GM19463 (cell line): ENCODE data around the gene PRICKLE3.
A peak's percentile ranks its signal among the peaks of the same experiment; 100 is the strongest.
"Not testable (repeated sequence)": the region's sequence is repeated elsewhere in the genome, so short reads cannot be mapped to it uniquely, and the experiment has no call there.

ENCODE experiments used
- ATAC-seq: cut with Tn5 transposase; IDR thresholded peaks from one replicate; pipeline ENCODE4 v1.9.1; 2021; ENCODE audit warnings: mild to moderate bottlenecking, moderate library complexity; ENCODE audit not compliant: unreplicated experiment

The PRICKLE3 gene

DNA sequence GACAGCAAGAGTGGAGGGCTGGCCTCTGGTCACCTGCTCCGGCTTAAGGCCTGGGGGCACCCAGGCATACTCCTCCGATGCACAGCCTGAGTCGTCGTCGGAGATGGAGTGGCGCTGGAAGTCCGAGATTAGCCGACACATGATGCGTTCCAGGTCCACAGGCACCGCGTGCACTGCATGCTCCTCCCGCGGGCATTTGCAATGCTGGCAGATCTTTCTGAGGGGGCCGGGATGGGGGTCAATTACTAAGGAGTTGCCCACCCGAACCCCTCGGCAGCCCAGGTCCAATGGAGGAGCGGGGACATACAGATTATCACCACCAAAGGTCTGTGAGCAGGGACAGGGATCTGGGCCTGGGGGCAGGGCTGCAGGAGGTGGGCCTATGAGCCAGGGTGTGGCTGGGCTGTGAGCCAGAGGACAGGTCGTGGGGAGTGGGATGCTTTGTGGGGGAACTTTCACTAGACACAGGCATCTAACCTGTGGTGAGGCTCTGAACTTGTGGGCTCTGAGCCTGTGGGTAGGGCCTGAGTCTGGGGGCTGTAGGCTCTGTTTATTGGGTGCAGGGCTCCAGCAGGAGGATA, 2.4 kb downstream of the PRICKLE3 start:
- no peak for ATAC-seq

GRCh38 chrX:49179358-49179757, 6.8 kb downstream of the PRICKLE3 start:
- ATAC-seq, result no peak

DNA sequence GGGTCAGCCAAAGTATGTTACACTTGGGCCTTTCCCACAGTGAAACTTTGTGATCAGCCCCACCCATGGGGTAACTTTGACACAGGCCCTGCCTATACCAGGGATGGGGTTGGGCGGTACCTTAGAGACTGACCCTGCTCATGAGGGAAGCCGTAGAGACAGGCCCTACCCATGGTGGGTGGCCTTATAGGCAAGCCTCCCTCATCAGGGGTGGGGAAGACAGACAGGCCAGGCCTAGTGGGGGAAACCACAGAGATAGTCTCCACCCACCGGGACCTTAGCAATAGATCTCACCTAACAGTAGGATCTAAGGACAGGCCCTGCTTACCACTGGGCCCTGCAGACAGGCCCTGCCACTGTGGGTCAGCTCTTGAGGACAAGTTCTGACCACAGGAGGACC, 7.6 kb downstream of the PRICKLE3 start:
- no peak for ATAC-seq

GRCh38 chrX:49177873-49178480, 8.2 kb downstream of the PRICKLE3 start:
- no peak for ATAC-seq

- ATAC-seq, result no peak
Observed at GRCh38 chrX:49177338-49177833, 8.8 kb downstream of the PRICKLE3 start.

- ATAC-seq, result no peak
Observed at GRCh38 chrX:49176421-49177326, 9.5 kb downstream of the PRICKLE3 start.

DNA sequence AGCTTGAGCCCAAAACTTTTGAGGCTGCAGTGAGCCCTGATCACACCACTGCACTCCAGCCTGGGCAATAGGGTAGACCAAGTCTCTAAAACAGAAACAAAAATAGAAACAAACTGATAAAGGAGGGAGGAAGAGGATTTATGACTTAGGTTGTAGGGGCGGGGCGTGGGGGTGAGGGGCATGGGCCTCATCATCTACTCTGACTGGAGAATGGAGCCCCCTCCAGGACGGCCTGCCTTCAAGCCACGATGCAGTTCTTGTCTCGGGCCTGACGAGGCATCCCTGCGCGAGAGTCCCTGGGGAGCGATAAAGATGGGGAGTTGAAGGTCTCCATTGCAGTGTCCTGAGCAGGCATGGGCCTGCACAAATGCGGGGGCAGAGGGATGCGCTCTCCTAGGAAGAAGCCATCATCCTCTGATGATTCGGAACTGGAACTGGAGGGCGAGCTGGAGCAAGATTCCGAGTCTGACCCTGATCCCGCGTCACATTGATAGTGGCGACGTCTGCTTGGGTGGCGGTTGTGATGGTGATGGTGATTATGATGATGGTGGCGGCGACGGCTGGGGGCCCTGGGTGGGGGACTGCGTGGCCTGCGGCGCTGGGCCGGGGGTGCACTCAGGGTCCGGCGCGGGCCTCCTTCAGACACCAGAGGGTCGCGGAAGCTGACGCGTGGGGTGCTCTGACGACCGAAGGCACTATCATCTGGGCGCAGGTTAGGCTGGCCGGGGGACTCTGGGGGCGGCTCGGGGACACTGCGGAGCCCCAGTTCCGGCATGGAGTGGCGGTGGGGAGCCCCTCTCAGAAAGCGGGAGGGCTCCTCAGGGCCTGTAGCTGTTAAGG, 10.5 kb downstream of the PRICKLE3 start:
- no peak for ATAC-seq

DNA sequence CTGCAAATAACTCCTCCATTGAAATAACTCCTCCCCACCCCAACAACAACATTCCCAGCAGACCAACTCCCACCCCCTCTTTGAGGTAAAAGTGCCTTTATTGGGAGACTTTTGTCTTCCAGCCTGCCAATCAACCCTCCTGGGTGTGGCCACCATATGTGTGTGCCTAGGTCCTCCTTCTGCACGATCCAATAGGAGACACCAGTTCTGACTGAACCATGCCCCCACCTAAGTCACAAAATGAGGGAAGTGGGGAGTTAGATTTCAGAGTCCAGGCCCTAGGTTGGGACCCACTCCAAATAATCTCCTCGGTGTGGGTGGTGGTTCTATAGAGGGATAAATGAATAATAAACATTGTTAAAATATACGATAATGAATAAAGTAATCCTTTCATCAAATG, 11.4 kb downstream of the PRICKLE3 start:
- ATAC-seq, result no peak

DNA sequence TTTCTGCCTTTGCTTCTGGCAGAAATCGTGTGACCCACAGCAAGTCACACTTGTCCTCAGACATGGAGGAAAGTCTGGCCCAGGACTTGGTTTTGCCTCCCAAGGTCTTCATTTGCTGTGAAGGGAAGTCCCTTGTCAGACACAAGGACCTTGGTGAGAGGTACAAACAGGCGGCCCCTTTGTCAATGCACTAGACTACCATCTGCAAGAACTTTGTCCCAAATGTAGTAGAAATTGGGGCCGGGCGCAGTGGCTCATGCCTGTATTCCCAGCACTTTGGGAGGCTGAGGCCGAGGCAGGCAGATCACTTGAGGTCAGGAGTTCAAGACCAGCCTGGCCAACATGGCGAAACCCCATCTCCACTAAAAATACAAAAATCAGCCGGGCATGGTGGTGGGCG, 12.6 kb downstream of the PRICKLE3 start:
- ATAC-seq, result not testable (repeated sequence)

GRCh38 chrX:49172280-49172780, 13.8 kb downstream of the PRICKLE3 start:
- ATAC-seq, result peak; percentile 75

DNA sequence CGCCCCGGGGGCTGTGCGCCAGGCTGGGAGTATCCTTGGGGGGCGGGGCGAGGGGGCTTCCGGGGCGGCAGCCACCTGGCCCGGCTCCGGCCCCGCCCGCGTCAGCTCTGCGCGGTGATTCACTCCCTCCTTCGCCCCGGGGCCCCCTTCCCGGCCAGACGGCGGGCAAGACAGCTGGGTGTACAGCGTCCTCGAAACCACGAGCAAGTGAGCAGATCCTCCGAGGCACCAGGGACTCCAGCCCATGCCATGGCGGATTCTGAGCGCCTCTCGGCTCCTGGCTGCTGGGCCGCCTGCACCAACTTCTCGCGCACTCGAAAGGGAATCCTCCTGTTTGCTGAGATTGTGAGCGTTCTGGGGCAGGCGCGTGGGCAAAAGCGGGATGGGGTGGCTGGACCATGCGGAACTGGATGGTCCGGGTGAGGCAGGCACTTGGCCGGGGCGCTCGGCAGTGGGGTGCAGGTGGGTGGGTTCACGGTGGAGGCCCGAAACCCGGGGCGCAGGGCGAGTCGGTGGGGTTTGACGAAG, 14.4 kb downstream of the PRICKLE3 start, which contains the start of gene PLP2:
Gene PLP2, plus strand, starts transcription at position 147 of the 528 bp plus-strand sequence. Its CDS starts 103 bp downstream, at position 250.
- ATAC-seq, result peak; percentile 32

- no peak for ATAC-seq
Observed at GRCh38 chrX:49167740-49168108, 18.4 kb downstream of the PRICKLE3 start.

DNA sequence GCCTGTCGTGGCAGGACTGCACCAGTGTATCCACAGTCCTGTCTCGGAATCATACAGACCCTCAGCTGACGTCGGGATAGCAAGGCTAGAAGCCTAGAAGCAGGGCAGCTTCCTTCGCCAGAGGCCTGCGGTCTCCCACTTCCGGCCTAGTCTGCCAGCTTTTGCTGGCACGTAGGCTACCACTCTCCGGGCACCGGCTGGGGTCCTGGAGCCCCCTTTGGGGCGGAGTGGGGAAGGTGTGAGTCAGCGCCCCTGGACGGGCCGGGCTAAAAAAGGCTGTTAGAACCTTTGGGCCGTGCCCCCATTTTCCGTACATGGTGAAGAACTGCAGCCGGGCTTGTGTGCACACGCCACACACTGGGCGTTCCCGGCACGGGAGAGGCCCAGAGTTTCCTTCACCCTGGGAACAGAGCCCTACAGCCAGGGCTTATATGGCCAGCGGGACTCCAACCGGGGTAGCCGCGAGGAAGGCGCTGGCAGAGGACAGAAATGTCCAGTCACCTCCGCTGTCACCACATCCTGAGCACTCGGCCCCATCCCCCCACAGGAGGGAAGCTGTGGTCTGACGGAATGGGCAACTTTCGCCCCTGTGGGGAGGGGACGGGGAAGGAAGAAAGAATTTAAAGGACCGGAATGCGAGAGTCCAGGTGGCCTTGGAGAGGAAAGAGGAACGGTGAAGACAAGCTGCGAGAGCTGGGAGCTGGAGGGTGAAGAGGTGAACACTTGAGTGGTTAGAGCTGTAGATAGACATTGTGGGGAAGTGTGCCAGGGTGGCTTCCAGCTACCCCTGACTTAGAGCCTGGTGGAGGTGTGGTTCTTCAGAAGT, 19.0 kb downstream of the PRICKLE3 start:
- peak; percentile 30 for ATAC-seq

- peak; percentile 45 for ATAC-seq
Observed at GRCh38 chrX:49165901-49166881, 20.0 kb downstream of the PRICKLE3 start.

GRCh38 chrX:49164589-49165360, 21.4 kb downstream of the PRICKLE3 start:
- ATAC-seq, result no peak

GRCh38 chrX:49163555-49164419, 22.4 kb downstream of the PRICKLE3 start:
- ATAC-seq, result peak; percentile 46

DNA sequence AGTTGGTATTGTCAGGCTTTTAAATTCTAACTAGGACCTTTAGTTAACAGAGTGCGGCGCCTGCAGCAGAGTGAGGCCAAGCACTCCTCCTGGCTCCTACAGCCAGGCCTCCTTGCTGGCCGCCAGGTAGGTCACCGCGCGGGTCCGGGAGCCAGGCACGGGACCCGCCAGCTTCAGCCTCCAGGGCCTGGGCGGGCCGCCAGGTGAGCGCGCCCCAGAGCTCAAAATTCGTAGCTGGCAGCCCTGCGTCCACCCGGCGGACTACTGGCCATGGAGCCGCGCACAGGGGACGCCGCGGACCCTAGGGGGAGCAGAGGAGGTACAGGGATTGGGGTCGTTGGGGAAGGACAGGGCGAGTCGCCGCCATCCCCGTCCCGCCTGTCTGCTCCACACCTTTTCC, 23.6 kb downstream of the PRICKLE3 start, which contains the start of gene MAGIX:
Gene MAGIX, plus strand, starts transcription at position 139 of the 400 bp plus-strand sequence. Its CDS starts 132 bp downstream, at position 271.
- no peak for ATAC-seq
